Prostate gland (tissue), 2 donors: ENCODE data around the gene RBPJ.
"Not testable (repeated sequence)": the region's sequence is repeated elsewhere in the genome, so short reads cannot be mapped to it uniquely, and the experiment has no call there.

Experiments used
- POLR2AphosphoS5 ChIP-seq: sonication (generic); formaldehyde crosslinking; IDR thresholded peaks from one replicate; pipeline ENCODE4 v1.6.1; 2017; ENCODE audit warnings: antibody characterized with exemption
- TF ChIP-seq, protein P1 (sequence below), 4 experiments: fragments of 200-600 bp in 2 of 4; fragments of 450-650 bp in 2 of 4; sonication (generic) in 2 of 4; IDR thresholded peaks; 1 replicate in 3 of 4; 2 replicates in 1 of 4; pipeline ENCODE4 v1.5.1; 2016 to 2019; ENCODE audit warnings: antibody characterized with exemption in 4 of 4, mild to moderate bottlenecking in 2 of 4, moderate library complexity in 2 of 4

DNA sequence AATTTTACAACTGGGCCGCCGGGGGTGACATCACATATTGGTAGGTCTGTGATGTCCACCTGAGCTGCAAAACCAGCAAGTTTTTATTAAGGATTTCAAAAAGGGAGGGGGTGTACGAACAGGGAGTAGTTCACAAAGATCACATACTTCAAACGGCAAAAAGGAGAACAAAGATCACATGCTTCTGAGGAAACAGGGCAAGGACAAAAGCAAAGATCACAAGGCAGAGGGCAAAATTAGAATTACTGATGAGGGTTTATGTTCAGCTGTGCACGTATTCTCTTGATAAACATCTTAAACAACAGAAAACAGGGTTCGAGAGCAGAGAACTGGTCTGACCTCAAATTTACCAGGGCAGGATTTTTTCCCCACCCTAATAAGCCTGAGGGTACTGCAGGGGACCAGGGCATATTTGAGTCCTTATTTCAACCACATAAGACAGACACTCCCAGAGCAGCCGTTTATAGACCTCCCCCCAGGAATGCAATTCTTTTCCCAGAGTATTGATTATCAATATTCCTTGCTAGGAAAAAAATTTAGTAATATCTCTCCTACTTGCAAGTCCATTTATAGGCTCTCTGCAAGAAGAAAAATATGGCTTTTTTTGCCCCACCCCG, 5.4 kb upstream of the RBPJ start:
- TF ChIP-seq, protein P1, sequence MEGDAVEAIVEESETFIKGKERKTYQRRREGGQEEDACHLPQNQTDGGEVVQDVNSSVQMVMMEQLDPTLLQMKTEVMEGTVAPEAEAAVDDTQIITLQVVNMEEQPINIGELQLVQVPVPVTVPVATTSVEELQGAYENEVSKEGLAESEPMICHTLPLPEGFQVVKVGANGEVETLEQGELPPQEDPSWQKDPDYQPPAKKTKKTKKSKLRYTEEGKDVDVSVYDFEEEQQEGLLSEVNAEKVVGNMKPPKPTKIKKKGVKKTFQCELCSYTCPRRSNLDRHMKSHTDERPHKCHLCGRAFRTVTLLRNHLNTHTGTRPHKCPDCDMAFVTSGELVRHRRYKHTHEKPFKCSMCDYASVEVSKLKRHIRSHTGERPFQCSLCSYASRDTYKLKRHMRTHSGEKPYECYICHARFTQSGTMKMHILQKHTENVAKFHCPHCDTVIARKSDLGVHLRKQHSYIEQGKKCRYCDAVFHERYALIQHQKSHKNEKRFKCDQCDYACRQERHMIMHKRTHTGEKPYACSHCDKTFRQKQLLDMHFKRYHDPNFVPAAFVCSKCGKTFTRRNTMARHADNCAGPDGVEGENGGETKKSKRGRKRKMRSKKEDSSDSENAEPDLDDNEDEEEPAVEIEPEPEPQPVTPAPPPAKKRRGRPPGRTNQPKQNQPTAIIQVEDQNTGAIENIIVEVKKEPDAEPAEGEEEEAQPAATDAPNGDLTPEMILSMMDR (IDR thresholded peaks at IDR 0.05) = not testable (repeated sequence)
- TF ChIP-seq POLR2AphosphoS5 = not testable (repeated sequence)
